Measurements from ENCODE around the gene TEX11. TPM values are rescaled to one million over a fixed set of nuclear protein-coding genes. Genes with fewer than 3 reads are reported as not detected.
"Not testable (repeated sequence)": the region's sequence is repeated elsewhere in the genome, so short reads cannot be mapped to it uniquely, and the experiment has no call there.

The TEX11 gene
- total RNA-seq, 2 experiments from 2014 or later: 0.16 TPM; not detected in 1

DNA sequence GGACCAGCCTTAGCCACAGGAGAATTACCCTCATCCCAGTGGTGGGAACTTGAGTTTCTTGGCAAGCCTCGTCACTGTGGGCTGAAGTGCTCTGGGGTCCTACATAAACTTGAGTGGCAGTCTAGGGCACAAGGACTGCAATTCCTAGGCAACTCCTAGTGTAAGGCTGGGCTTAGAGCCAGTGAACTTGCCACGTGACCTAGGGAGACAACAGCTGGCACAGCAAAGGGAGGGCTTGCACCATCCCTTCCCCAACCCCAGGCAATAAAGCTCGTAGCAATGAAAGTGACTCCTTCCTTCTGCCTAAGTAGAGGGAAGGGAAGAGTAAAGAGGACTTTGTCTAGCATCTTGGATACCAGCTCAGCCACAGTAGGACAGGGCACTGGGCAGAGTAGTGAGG lies 81.8 kb downstream of the TEX11 start:
- DNase-seq (no peak), ATAC-seq (no peak)
- Mint-ChIP-seq H3K4me3 (no peak overlapping the region), H3K27ac (no peak overlapping the region), H3K27me3 (peaks cover 11% of the 10 kb centered on the region), H3K36me3 (no peaks in the 10 kb centered on the region), H3K9me3 (ENCODE audit: low read depth) (no peaks in the 10 kb centered on the region), H3K4me1 (no peaks in the 10 kb centered on the region)
- CTCF ChIA-PET: no interaction called here

DNA sequence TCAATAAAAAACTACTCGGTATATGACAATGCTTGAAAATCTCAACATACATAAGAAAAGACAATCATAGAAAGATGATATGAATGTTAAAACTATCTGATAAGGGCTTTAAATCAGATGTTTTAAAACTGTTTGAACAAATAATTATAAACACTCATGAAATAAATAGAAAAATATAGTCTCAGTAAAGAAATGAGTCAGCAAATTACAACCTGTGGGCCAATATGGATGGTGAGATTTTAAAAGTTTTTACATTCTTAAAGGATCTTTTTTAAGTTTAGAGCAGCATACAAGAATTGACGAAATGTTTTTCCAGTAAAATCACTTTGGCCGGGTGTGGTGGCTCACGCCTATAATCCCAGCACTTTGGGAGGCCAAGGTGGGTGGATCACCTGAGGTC lies 83.1 kb downstream of the TEX11 start:
- Mint-ChIP-seq H3K27me3 (peaks cover 10% of the 10 kb centered on the region), H3K4me1 (no peaks in the 10 kb centered on the region), H3K9me3 (ENCODE audit: low read depth) (no peaks in the 10 kb centered on the region), H3K36me3 (no peaks in the 10 kb centered on the region), H3K4me3 (no peak overlapping the region), H3K27ac (no peak overlapping the region)
- no peak for DNase-seq
- CTCF ChIA-PET: no interaction called here
- ATAC-seq: no peak

- Mint-ChIP-seq H3K4me1 (no peaks in the 10 kb centered on the region), H3K27ac (no peak overlapping the region), H3K4me3 (no peak overlapping the region), H3K36me3 (no peaks in the 10 kb centered on the region), H3K27me3 (peaks cover 3% of the 10 kb centered on the region), H3K9me3 (ENCODE audit: low read depth) (no peaks in the 10 kb centered on the region)
- CTCF ChIA-PET: no interaction called here
- ATAC-seq (no peak), DNase-seq (no peak)
Observed at GRCh38 chrX:70808942-70809940, 99.3 kb downstream of the TEX11 start.

DNA sequence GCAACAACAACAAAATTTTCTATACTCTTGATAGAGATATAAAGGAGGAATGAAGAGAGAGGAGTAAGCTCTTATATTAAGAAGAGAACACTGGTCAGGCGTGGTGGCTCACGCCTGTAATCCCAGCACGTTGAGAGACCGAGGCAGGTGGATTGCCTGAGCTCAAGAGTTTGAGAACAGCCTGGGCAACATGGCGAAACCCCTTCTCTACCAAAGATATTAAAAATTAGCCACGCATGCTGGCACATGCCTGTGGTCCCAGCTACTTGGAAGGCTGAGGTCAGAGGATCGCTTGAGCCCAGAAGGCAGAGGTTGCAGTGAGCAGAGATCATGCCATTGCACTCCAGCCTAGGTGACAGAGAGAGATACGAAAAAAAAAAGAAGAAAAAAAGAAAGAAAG lies 102.4 kb downstream of the TEX11 start:
- ATAC-seq (no peak), DNase-seq (no peak)
- Mint-ChIP-seq H3K27ac (no peak overlapping the region), H3K36me3 (no peaks in the 10 kb centered on the region), H3K4me3 (no peak overlapping the region), H3K9me3 (ENCODE audit: low read depth) (no peaks in the 10 kb centered on the region), H3K27me3 (peaks cover 7% of the 10 kb centered on the region), H3K4me1 (no peaks in the 10 kb centered on the region)
- CTCF ChIA-PET: no interaction called here

DNA sequence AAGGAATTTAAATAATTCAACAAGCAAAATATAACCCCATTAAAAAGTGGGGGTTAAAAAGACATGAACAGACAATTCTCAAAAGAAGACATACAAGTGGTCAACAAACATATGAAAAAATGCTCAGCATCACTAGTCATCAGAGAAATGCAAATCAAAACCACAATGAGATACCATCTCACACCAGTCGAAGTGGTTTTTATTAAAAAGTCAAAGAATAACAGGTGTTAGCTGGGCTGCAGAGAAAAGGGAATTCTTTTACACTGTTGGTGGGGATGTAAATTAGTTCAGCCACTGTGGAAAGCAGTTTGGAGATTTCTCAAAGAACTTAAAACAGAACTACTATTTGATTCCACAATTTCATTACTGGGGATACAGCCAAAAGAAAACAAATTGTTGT lies 111.8 kb downstream of the TEX11 start:
- peaks cover 15% of the 10 kb centered on the region for H3K27me3 Mint-ChIP-seq
- H3K27ac Mint-ChIP-seq; H3K36me3 Mint-ChIP-seq; H3K4me3 Mint-ChIP-seq; ATAC-seq; DNase-seq; H3K4me1 Mint-ChIP-seq; CTCF ChIA-PET; H3K9me3 Mint-ChIP-seq (ENCODE audit: low read depth): not testable (repeated sequence)

DNA sequence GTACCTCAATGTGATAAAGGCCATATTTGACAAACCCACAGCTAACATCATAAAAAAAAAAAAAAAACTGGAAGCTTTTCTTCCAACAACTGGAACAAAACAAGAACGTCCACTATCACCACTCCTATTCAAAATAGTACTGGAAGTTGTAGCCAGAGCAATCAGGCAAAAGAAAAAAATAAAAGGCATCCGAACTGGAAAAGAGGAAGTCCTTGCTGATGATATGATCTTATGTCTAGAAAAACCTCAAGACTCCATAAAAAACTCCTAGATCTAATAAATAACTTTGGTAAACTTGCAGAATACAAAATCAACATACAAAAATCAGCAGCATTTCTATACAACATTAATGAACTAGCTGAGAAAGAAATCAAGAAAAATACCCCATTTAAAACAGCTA lies 134.3 kb downstream of the TEX11 start:
- no peak for ATAC-seq

GRCh38 chrX:70769659-70770227 lies 138.8 kb downstream of the TEX11 start:
- H3K9me3 Mint-ChIP-seq (ENCODE audit: low read depth): no peaks in the 10 kb centered on the region
- H3K27me3 Mint-ChIP-seq: peaks cover 2% of the 10 kb centered on the region
- H3K4me1 Mint-ChIP-seq: no peaks in the 10 kb centered on the region
- no peak for DNase-seq
- H3K27ac Mint-ChIP-seq: no peak overlapping the region
- no peak overlapping the region for H3K4me3 Mint-ChIP-seq
- H3K36me3 Mint-ChIP-seq: no peaks in the 10 kb centered on the region
- no peak for ATAC-seq
- CTCF ChIA-PET: interaction anchor here (1.7 kb wide), 1 partner anchor 210 kb away, joined by 5 read pairs; no protein-coding TSS in a partner anchor

More for the DNA sequence above, 134.3 kb downstream of the TEX11 start:
- H3K9me3 Mint-ChIP-seq (ENCODE audit: low read depth): no peaks in the 10 kb centered on the region
- H3K27me3 Mint-ChIP-seq: no peaks in the 10 kb centered on the region
- H3K27ac Mint-ChIP-seq: no peak overlapping the region
- no peak for DNase-seq
- no peaks in the 10 kb centered on the region for H3K4me1 Mint-ChIP-seq
- CTCF ChIA-PET: no interaction called here
- H3K36me3 Mint-ChIP-seq: no peaks in the 10 kb centered on the region
- no peak overlapping the region for H3K4me3 Mint-ChIP-seq

- CTCF ChIA-PET: no interaction called here
Observed at GRCh38 chrX:70762285-70762684, 146.2 kb downstream of the TEX11 start.

GRCh38 chrX:70755850-70756249 lies 152.7 kb downstream of the TEX11 start:
- CTCF ChIA-PET: no interaction called here
- ATAC-seq (peak; percentile 65), DNase-seq (peak; percentile 74)
- Mint-ChIP-seq H3K36me3 (peaks cover 14% of the 10 kb centered on the region), H3K4me3 (peak overlapping the region; percentile 30), H3K4me1 (peaks cover 26% of the 10 kb centered on the region), H3K27me3 (peaks cover 7% of the 10 kb centered on the region), H3K27ac (peak overlapping the region; percentile 64), H3K9me3 (ENCODE audit: low read depth) (peaks cover 6% of the 10 kb centered on the region)

More at GRCh38 chrX:70762285-70762684, 146.2 kb downstream of the TEX11 start:
- ATAC-seq: no peak
- Mint-ChIP-seq H3K4me3 (no peak overlapping the region), H3K4me1 (no peaks in the 10 kb centered on the region), H3K27me3 (peaks cover 11% of the 10 kb centered on the region), H3K27ac (no peak overlapping the region), H3K36me3 (peaks cover 7% of the 10 kb centered on the region), H3K9me3 (ENCODE audit: low read depth) (peaks cover 3% of the 10 kb centered on the region)
- DNase-seq: no peak

DNA sequence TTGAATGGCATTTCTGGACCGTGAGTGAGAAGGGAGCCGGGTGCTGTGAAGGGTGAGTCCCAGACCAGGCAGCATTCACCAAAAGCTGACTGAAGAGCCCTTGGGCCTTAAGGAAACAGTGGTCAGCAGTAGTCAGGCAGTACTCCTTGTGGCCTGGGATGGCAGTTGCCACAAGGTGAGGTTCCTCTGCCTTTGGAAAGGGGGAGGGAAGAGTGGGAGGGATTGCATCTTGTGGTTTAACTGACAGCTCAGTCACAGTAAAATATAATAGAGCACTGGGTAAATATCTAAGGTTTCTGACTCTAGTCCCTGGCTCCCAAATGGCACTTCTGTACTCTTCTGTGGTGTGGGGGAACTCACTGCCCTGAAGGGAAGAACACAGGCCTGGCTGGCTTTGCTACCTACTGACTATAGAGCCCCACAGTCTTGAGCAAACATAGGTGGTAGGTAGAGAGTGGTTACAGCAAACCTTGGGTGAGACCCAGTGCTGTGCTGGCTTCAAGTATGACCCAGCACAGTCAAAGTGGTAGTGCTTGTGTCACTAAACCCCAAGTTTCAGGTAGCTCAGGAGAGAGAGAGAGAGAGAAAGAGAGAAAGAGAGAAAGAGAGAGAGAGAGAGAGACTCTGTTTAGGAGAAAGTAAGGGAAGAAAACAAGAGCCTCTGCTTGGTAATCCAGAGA lies 154.2 kb downstream of the TEX11 start:
- peaks cover 26% of the 10 kb centered on the region for H3K4me1 Mint-ChIP-seq
- H3K27me3 Mint-ChIP-seq: peaks cover 7% of the 10 kb centered on the region
- CTCF ChIA-PET: interaction anchor here (1.0 kb wide), 1 partner anchor 11 kb away, joined by 3 read pairs; no protein-coding TSS in a partner anchor
- no peak overlapping the region for H3K4me3 Mint-ChIP-seq
- peak; percentile 47 for ATAC-seq
- DNase-seq: peak; percentile 42
- H3K36me3 Mint-ChIP-seq: peaks cover 14% of the 10 kb centered on the region
- peak overlapping the region; percentile 69 for H3K27ac Mint-ChIP-seq
- peaks cover 6% of the 10 kb centered on the region for H3K9me3 Mint-ChIP-seq (ENCODE audit: low read depth)

DNA sequence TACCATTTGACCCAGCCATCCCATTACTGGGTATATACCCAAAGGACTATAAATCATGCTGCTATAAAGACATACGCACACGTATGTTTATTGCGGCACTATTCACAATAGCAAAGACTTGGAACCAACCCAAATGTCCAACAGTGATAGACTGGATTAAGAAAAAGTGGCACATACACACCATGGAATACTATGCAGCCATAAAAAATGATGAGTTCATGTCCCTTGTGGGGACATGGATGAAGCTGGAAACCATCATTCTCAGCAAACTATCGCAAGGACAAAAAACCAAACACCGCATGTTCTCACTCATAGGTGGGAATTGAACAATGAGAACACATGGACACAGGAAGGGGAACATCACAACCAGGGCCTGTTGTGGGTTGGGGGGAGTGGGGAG lies 174.7 kb downstream of the TEX11 start:
- H3K9me3 Mint-ChIP-seq (ENCODE audit: low read depth); H3K4me3 Mint-ChIP-seq; H3K27me3 Mint-ChIP-seq; H3K27ac Mint-ChIP-seq; DNase-seq; ATAC-seq; H3K36me3 Mint-ChIP-seq; H3K4me1 Mint-ChIP-seq; CTCF ChIA-PET: not testable (repeated sequence)

DNA sequence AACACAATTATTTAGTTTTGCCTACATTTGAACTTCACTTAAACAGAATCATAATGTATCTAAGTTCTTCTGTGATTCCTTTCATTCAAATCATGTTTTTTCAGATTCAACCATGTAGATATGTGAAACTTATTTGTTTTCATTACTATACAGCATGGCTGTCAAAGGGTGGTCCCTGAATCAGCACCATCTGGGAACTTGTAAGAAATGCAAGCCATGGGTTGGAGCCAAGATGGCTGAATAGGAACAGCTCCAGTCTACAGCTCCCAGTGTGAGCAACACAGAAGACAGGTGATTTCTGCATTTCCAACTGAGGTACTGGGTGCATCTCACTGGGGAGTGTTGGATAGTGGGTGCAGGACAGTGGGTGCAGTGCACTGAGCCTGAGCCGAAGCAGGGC lies 180.6 kb downstream of the TEX11 start:
- H3K36me3 Mint-ChIP-seq; H3K4me1 Mint-ChIP-seq; H3K27ac Mint-ChIP-seq; DNase-seq; H3K9me3 Mint-ChIP-seq (ENCODE audit: low read depth); CTCF ChIA-PET; H3K27me3 Mint-ChIP-seq; H3K4me3 Mint-ChIP-seq; ATAC-seq: not testable (repeated sequence)

DNA sequence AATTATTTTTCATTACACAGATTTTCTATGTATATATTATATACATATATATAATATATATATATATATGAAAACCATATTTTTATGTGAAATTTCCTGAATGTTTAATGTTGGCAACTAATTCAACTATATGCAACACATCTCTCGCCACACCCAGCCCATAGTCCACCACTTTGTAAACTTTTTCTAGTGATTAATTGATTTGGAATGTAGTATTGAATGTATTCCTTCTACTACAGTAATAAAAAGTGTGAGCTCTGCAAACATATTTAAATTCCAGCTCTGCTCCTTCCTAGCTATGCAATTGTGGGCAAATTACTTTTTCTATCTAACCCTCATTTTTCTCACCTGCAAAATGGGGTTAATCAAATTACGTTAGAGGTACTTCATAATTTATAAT lies 187.8 kb downstream of the TEX11 start:
- Mint-ChIP-seq H3K36me3 (no peaks in the 10 kb centered on the region), H3K27ac (no peak overlapping the region), H3K4me1 (no peaks in the 10 kb centered on the region), H3K4me3 (no peak overlapping the region), H3K9me3 (ENCODE audit: low read depth) (no peaks in the 10 kb centered on the region), H3K27me3 (peaks cover 3% of the 10 kb centered on the region)
- no peak for ATAC-seq
- CTCF ChIA-PET: no interaction called here
- no peak for DNase-seq
